ENCODE results near the gene DCST2.

DNA sequence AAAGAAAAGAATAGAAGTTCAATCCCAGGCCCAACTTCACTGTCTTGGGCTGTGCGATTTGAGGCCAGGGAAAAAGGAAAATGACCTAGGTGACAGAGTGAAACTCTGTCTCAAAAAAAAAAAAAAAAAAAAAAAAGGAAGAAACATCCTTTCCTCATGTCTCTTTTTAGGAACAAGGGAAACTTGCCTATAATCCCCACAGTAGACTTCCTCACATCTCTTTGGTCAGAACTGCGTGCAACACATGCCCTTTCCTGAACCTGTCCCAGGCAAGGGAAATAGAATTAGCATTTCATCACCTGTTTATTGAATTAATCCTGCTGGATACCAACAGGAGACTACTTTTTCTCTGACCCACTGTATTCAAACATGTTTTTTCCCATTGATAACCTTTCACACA is 2.4 kb upstream of the DCST2 start:
- TF ChIP-seq, protein P1, sequence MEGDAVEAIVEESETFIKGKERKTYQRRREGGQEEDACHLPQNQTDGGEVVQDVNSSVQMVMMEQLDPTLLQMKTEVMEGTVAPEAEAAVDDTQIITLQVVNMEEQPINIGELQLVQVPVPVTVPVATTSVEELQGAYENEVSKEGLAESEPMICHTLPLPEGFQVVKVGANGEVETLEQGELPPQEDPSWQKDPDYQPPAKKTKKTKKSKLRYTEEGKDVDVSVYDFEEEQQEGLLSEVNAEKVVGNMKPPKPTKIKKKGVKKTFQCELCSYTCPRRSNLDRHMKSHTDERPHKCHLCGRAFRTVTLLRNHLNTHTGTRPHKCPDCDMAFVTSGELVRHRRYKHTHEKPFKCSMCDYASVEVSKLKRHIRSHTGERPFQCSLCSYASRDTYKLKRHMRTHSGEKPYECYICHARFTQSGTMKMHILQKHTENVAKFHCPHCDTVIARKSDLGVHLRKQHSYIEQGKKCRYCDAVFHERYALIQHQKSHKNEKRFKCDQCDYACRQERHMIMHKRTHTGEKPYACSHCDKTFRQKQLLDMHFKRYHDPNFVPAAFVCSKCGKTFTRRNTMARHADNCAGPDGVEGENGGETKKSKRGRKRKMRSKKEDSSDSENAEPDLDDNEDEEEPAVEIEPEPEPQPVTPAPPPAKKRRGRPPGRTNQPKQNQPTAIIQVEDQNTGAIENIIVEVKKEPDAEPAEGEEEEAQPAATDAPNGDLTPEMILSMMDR (IDR thresholded peaks at IDR 0.05; ENCODE audit: borderline replicate concordance, extremely low read depth, low read length, poor library complexity, severe bottlenecking), result no peak
- TF ChIP-seq EZH2 (IDR thresholded peaks at IDR 0.05; ENCODE audit: borderline replicate concordance, low read depth, low read length, severe bottlenecking), result no peak
